GM12874 (cell line): ENCODE measurements around the gene PGA3.

Experiments
- CTCF ChIP-seq: IDR thresholded peaks from 2 replicates; pipeline ENCODE4 v1.5.1; 2011; ENCODE audit warnings: low read depth, mild to moderate bottlenecking, control low read depth, low read length, moderate library complexity; ENCODE audit not compliant: insufficient read depth

Gene PGA3

GRCh38 chr11:61193596-61193995 lies 9.7 kb upstream of the PGA3 start:
- TF ChIP-seq CTCF = no peak

- TF ChIP-seq CTCF = no peak
Measured at GRCh38 chr11:61194169-61194671, 9.1 kb upstream of the PGA3 start.

DNA sequence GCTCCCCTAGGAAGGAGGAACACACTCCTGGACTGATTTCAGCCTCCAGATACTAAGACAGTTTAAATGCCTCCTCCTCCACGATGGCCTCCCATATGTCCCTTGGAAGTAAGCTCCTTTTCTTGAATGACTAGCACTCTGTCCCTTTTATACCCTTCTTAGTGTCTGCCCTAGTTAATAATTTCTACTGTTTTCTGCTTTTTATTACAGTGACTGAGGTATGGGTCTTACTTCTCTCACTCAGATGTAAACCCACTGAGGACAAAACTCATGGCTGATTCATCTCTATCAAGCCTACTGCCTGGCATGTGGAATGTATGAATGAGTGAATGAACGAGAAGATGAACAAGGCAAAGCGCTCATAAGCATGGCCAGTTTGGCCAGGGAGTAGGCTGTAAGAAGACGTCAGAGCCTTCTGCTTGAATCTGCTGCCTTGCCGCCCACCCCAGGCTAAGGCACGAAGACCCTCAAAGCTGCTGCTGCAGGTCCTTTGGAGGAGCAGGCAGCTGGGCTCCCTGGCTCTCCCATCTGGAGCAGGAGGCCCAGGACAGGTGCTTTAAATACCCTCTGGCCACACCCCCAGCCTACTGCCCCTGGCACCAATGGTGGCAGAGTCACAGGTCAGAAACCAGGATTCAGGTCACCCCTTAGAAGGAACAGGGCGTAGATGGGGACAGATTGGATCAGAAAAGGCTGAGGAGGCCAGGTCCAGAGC lies 8.2 kb upstream of the PGA3 start:
- TF ChIP-seq CTCF = no peak

GRCh38 chr11:61195719-61196118 lies 7.6 kb upstream of the PGA3 start:
- no peak for TF ChIP-seq CTCF

DNA sequence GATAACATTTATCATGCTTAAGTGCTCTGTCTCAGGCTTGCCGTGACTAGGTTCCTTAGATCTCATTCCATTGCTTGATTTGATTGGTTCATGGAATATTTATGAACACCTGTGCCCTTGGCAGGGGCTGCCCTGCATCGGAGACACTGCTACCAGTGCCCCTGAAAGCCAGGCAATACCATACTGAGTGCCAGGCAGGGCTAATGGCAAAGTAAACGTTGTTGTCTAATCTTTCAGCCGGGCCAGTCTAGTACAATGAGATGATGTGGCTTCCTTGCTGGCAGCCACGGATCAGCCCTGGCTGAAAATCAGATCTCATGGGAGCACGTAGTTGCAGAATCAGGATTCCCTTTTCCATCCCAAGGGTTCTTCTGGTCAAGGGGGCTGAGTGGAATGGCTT lies 5.0 kb upstream of the PGA3 start:
- no peak for TF ChIP-seq CTCF

- TF ChIP-seq CTCF = no peak
Measured at GRCh38 chr11:61198948-61199523, 4.3 kb upstream of the PGA3 start.

GRCh38 chr11:61201476-61201875 lies 1.8 kb upstream of the PGA3 start:
- TF ChIP-seq CTCF = no peak
